Adrenal gland (tissue), 12 donors: ENCODE results near the gene NUDCD2. TPM values are rescaled to one million over a fixed set of nuclear protein-coding genes. Genes with fewer than 3 reads are reported as not detected.

Source experiments
- DNase-seq, 7 donors: peaks; one replicate each; pipeline ENCODE4 v3.0.0-alpha.2; 2019 to 2020
- H3K27ac ChIP-seq, 5 donors: fragments of 200-600 bp; sonication (generic) in 4 of 5; 1 replicate in 3 of 5; 2 replicates in 2 of 5; pipeline versions ENCODE4 v1.5.1 to v1.8.0; 2016 to 2020; ENCODE audit warnings: mild to moderate bottlenecking in 1 of 5
- H3K27me3 ChIP-seq: fragments of 200-600 bp; 2 replicates; pipeline ENCODE4 v1.8.0; 2021
- H3K36me3 ChIP-seq, 2 donors: fragments of 200-600 bp; replicated peaks in 1 of 2; 1 replicate in 1 of 2; 2 replicates in 1 of 2; pipeline versions ENCODE4 v1.5.1 to v1.8.0; 2018 to 2022
- H3K4me1 ChIP-seq, 2 donors: fragments of 200-600 bp; replicated peaks in 1 of 2; 1 replicate in 1 of 2; 2 replicates in 1 of 2; pipeline versions ENCODE4 v1.5.1 to v1.8.0; 2018 to 2021
- H3K4me3 ChIP-seq, 4 donors: fragments of 200-600 bp; sonication (generic) in 3 of 4; one replicate each; pipeline ENCODE4 v1.5.1; 2016 to 2018
- H3K9me3 ChIP-seq, 3 donors: fragments of 200-600 bp; sonication (generic) in 1 of 3; replicated peaks in 1 of 3; 1 replicate in 2 of 3; 2 replicates in 1 of 3; pipeline versions ENCODE4 v1.5.1 to v1.8.0; 2016 to 2021
- CTCF ChIP-seq, 6 experiments: fragments of 450-650 bp in 4 of 6; fragments of 200-600 bp in 2 of 6; sonication (generic) in 1 of 6; IDR thresholded peaks; 1 replicate in 5 of 6; 2 replicates in 1 of 6; pipeline versions ENCODE4 v1.5.1 to v1.8.0; 2016 to 2021; ENCODE audit warnings: antibody characterized with exemption in 6 of 6, mild to moderate bottlenecking in 2 of 6, moderate library complexity in 1 of 6
- POLR2A ChIP-seq, 2 donors: fragments of 450-650 bp; IDR thresholded peaks; one replicate each; pipeline ENCODE4 v1.6.1; 2017; ENCODE audit warnings: antibody characterized with exemption in 2 of 2, mild to moderate bottlenecking in 2 of 2, moderate library complexity in 1 of 2
- WGBS, 4 donors: extraction: QIAGEN DNeasy Blood & Tissue Kit in 2 of 4; methylation state at CpG; one replicate each; pipeline versions ENCODE4 v1.1.5 to v1.1.7; 2013 to 2017; 5-methylcytosine and 5-hydroxymethylcytosine counted together
- intact Hi-C, 2 donors: fragments of 100-400 bp; cut with DNase I; formaldehyde crosslinking; loops; one replicate each; pipeline versions ENCODE4 v1.14.1 to v1.15.0; 2022 to 2023
- polyA plus RNA-seq, 3 donors: library from polyadenylated mRNA; stranded (reverse); fragments of 200-250 nt in 2 of 3; fragments of 350-450 nt in 1 of 3; fragmentation: Illumina TruSeq in 1 of 3; extraction: RNeasy Lipid Tissue Mini Kit (QIAGEN cat#74804) in 1 of 3; gene quantifications; one replicate each; pipeline ENCODE4 v1.2.3, GENCODE V29; 2013 to 2014
- total RNA-seq, 9 donors: library from RNA; depleted of rRNA in 4 of 9; stranded (reverse); fragments of >200 nt in 4 of 9; fragments of 120-200 nt in 1 of 9; fragmentation: NEBNext Ultra II Directional in 1 of 9; extraction: Animal tissue kit (Norgen Biotek cat#: 25700) in 1 of 9; gene quantifications; one replicate each; pipeline versions ENCODE4 v1.1.0 to v1.2.4, GENCODE V29; 2013 to 2023
- donor health status: healthy with polysubstance abuse.
- donor health status: Bipolar disorder and iron deficiency.
- donor health status: DM: yes; HTN: yes; CAD: no.
- donor health status: DM: no; HTN: no; CAD: no.
- donor health status: DM: no; HTN: no; CAD: no.
- donor health status: DM: yes; HTN: yes; CAD: no.

NUDCD2 gene
- total and polyA plus RNA-seq, 12 donors = 3.5 to 28.1 (median 8.8) TPM

- intact Hi-C loops = loop anchor here in 1 of 2 donors (5.0 kb wide), 1 partner anchor 44 kb away; the partner anchor contains the start of genes HMMR and NUDCD2
- Histone ChIP-seq H3K4me1 (peaks cover 24 to 66% of the 10 kb centered on the region in 2 donors), H3K27ac (peak overlapping the region; percentile 64 to 100 (median 98)), H3K9me3 (no peaks in the 10 kb centered on the region), H3K27me3 (no peaks in the 10 kb centered on the region), H3K4me3 (peak overlapping the region in 3 of 4 donors; percentile 50 to 95 (median 93)), H3K36me3 (no peaks in the 10 kb centered on the region)
- DNase-seq = no peak
- TF ChIP-seq CTCF (IDR thresholded peaks at IDR 0.05) (no peak), POLR2A (IDR thresholded peaks at IDR 0.05) (peak in 1 of 2 donors; percentile 30)
- WGBS, 4 donors = 2 to 4% (median 2%) methylated on average over 8 of the region's 8 CpGs
Observed at GRCh38 chr5:163506726-163507125, 46.8 kb upstream of the NUDCD2 start.

GRCh38 chr5:163506095-163506457 is 46.2 kb upstream of the NUDCD2 start:
- WGBS, 4 donors = 0 to 1% (median 1%) methylated on average over 6 to 9 of the region's 9 CpGs
- intact Hi-C loops = loop anchor here in 1 of 2 donors (5.0 kb wide), 1 partner anchor 44 kb away; the partner anchor contains the start of genes HMMR and NUDCD2
- Histone ChIP-seq H3K4me1 (peaks cover 24 to 64% of the 10 kb centered on the region in 2 donors), H3K9me3 (no peaks in the 10 kb centered on the region), H3K27me3 (no peaks in the 10 kb centered on the region), H3K27ac (peak overlapping the region; percentile 64 to 100 (median 98)), H3K36me3 (no peaks in the 10 kb centered on the region), H3K4me3 (peak overlapping the region; percentile 50 to 95 (median 88))
- DNase-seq = no peak
- no peak for TF ChIP-seq POLR2A (IDR thresholded peaks at IDR 0.05)
- TF ChIP-seq CTCF (IDR thresholded peaks at IDR 0.05) = no peak

- TF ChIP-seq CTCF (IDR thresholded peaks at IDR 0.05) (peak; percentile 10 to 49 (median 26)), POLR2A (IDR thresholded peaks at IDR 0.05) (peak; percentile 85 to 98)
- Histone ChIP-seq H3K4me3 (peak within 1 kb of the TSS; percentile 50 to 95 (median 88)), H3K9me3 (no peaks in the 10 kb centered on the region), H3K36me3 (no peaks in the 10 kb centered on the region), H3K27me3 (no peaks in the 10 kb centered on the region), H3K4me1 (peaks cover 24 to 63% of the 10 kb centered on the region in 2 donors), H3K27ac (peak within 1 kb of the TSS; percentile 64 to 100 (median 98))
- DNase-seq = peak; percentile 94 to 96 (median 95)
- WGBS, 4 donors = 0 to 3% (median 0%) methylated on average over 37 to 64 of the region's 64 CpGs
- intact Hi-C loops = loop anchor here in 1 of 2 donors (5.0 kb wide), 1 partner anchor 43 kb away; the partner anchor contains the start of genes HMMR and NUDCD2
Observed at GRCh38 chr5:163505368-163506094, 45.6 kb upstream of the NUDCD2 start, which contains the start of gene MAT2B. MAT2B (plus strand) TSS chr5:163505619; CDS start chr5:163505687, 68 bp downstream.

- 1 to 2% (median 2%) methylated on average over 7 of the region's 7 CpGs for WGBS, 4 donors
- Histone ChIP-seq H3K9me3 (no peaks in the 10 kb centered on the region), H3K4me1 (peaks cover 24 to 58% of the 10 kb centered on the region in 2 donors), H3K4me3 (peak overlapping the region in 3 of 4 donors; percentile 82 to 95 (median 93)), H3K36me3 (no peaks in the 10 kb centered on the region), H3K27ac (peak overlapping the region; percentile 64 to 100 (median 98)), H3K27me3 (no peaks in the 10 kb centered on the region)
- no peak for DNase-seq
- no peak for TF ChIP-seq CTCF (IDR thresholded peaks at IDR 0.05)
- no peak for TF ChIP-seq POLR2A (IDR thresholded peaks at IDR 0.05)
- intact Hi-C loops = loop anchor here in 1 of 2 donors (5.0 kb wide), 1 partner anchor 43 kb away; the partner anchor contains the start of genes HMMR and NUDCD2
Observed at GRCh38 chr5:163505049-163505367, 45.1 kb upstream of the NUDCD2 start.
